Panc1 (cell line): Measurements from ENCODE around the gene SNAP23. TPM values are rescaled to one million over a fixed set of nuclear protein-coding genes. Genes with fewer than 3 reads are reported as not detected.

ENCODE experiments used
- ATAC-seq: fragments of 200-7000 bp; cut with Tn5 transposase; 2 replicates; pipeline ENCODE4 v1.9.1; 2020; ENCODE audit warnings: mild to moderate bottlenecking, moderate library complexity
- BruUV-seq: library from RNA; stranded (reverse); fragments of 400-500 nt; replicated peaks from 2 replicates; lab custom pipeline; 2021; lab: Mats Ljungman, UMichigan
- CTCF ChIA-PET: fragments of 300-600 bp; sonication (Branson Sonifier 250); formaldehyde crosslinking; loops from one replicate; lab custom pipeline; 2022; ENCODE audit warnings: antibody characterized with exemption; lab: Charles Lee
- POLR2A ChIA-PET: fragments of 300-600 bp; sonication (Branson Sonifier 250); formaldehyde crosslinking; loops from one replicate; lab custom pipeline; 2022; ENCODE audit warnings: antibody characterized with exemption; lab: Charles Lee
- DNase-seq: peaks from one replicate; pipeline ENCODE4 v3.0.0-alpha.2; 2010; ENCODE audit warnings: low read depth, low spot score
- H3K27ac ChIP-seq: 2 replicates; pipeline ENCODE4 v1.5.1; 2011; ENCODE audit warnings: mild to moderate bottlenecking, low read length, inconsistent platforms
- H3K27me3 ChIP-seq: fragments of 200-500 bp; sonication (Bioruptor generic); 2 replicates; pipeline ENCODE4 v1.6.0; 2014; ENCODE audit warnings: low read length, inconsistent platforms; ENCODE audit not compliant: control insufficient read depth, insufficient read depth
- H3K36me3 ChIP-seq: fragments of 200-500 bp; sonication (Bioruptor generic); 2 replicates; pipeline ENCODE4 v1.5.1; 2014; ENCODE audit warnings: inconsistent platforms, mild to moderate bottlenecking, low read length, moderate library complexity; ENCODE audit not compliant: control insufficient read depth, insufficient read depth
- H3K4me1 ChIP-seq: 2 replicates; pipeline ENCODE4 v1.5.1; 2011; ENCODE audit warnings: inconsistent platforms, mild to moderate bottlenecking, low read length, moderate library complexity; ENCODE audit not compliant: control insufficient read depth, insufficient read depth
- H3K4me3 ChIP-seq, 2 experiments: 2 replicates each; pipeline ENCODE4 v1.5.1; 2011 to 2012; ENCODE audit warnings: low read depth in 2 of 2, low read length in 2 of 2, mild to moderate bottlenecking in 2 of 2, inconsistent platforms in 1 of 2, moderate library complexity in 1 of 2
- H3K9me3 ChIP-seq: fragments of 200-500 bp; sonication (Bioruptor generic); 2 replicates; pipeline ENCODE4 v1.5.1; 2014; ENCODE audit warnings: low read depth, mild to moderate bottlenecking, inconsistent platforms, low read length, moderate library complexity; ENCODE audit not compliant: control insufficient read depth, insufficient read depth
- POLR2AphosphoS5 ChIP-seq: IDR thresholded peaks from 2 replicates; pipeline ENCODE4 v1.6.1; 2012; ENCODE audit warnings: mild to moderate bottlenecking, low read depth, low read length, moderate library complexity
- SIN3A ChIP-seq: IDR thresholded peaks from 2 replicates; pipeline ENCODE4 v1.6.1; 2012; ENCODE audit warnings: low read depth, mild to moderate bottlenecking, low read length, moderate library complexity, borderline replicate concordance; ENCODE audit not compliant: insufficient read depth
- TCF7L2 ChIP-seq: IDR thresholded peaks from 2 replicates; pipeline ENCODE4 v1.6.1; 2011; ENCODE audit warnings: mild to moderate bottlenecking, low read depth, low read length, inconsistent platforms
- in situ Hi-C: cut with HindIII; loops from 2 replicates; pipeline ENCODE4 v1.10.0; 2016; ENCODE audit warnings: low sequenced_read_pairs, low pct_unique_long_range_greater_than_20kb
- intact Hi-C: fragments of 100-400 bp; cut with micrococcal nuclease; formaldehyde crosslinking; loops from one replicate; pipeline ENCODE4 v1.10.0; 2022; ENCODE audit not compliant: unreplicated experiment
- total RNA-seq: library from RNA; stranded (reverse); gene quantifications from one replicate; pipeline ENCODE4 v1.2.1, GENCODE V29; 2021; ENCODE audit not compliant: unreplicated experiment
- TF ChIP-seq, protein P1 (sequence below), 2 experiments: IDR thresholded peaks; 2 replicates each; pipeline ENCODE4 v1.6.1; 2011 to 2012; ENCODE audit warnings: low read depth in 2 of 2, control low read depth in 1 of 2, low read length in 1 of 2, mild to moderate bottlenecking in 1 of 2, moderate library complexity in 1 of 2; ENCODE audit not compliant: insufficient read depth in 1 of 2
- TF ChIP-seq, protein P2 (sequence below): fragments of 450-650 bp; IDR thresholded peaks from 2 replicates; pipeline ENCODE4 v1.5.1; 2017; ENCODE audit warnings: mild to moderate bottlenecking

The SNAP23 gene
- total RNA-seq, 1 experiment from 2014 or later = 48.9 TPM

- 0 out of 2 replicates have a peak, but pooled peaks cover 4% of the 10 kb centered on the region for H3K4me1 ChIP-seq
- ATAC-seq = no peak
- intact Hi-C loops (no loop called here), in situ Hi-C loops (no loop called here)
- POLR2A ChIA-PET = interaction anchor here (0.7 kb wide), 2 partner anchors 45 to 212 kb away, joined by 6 read pairs; no protein-coding TSS in a partner anchor
- TF ChIP-seq, protein P1, sequence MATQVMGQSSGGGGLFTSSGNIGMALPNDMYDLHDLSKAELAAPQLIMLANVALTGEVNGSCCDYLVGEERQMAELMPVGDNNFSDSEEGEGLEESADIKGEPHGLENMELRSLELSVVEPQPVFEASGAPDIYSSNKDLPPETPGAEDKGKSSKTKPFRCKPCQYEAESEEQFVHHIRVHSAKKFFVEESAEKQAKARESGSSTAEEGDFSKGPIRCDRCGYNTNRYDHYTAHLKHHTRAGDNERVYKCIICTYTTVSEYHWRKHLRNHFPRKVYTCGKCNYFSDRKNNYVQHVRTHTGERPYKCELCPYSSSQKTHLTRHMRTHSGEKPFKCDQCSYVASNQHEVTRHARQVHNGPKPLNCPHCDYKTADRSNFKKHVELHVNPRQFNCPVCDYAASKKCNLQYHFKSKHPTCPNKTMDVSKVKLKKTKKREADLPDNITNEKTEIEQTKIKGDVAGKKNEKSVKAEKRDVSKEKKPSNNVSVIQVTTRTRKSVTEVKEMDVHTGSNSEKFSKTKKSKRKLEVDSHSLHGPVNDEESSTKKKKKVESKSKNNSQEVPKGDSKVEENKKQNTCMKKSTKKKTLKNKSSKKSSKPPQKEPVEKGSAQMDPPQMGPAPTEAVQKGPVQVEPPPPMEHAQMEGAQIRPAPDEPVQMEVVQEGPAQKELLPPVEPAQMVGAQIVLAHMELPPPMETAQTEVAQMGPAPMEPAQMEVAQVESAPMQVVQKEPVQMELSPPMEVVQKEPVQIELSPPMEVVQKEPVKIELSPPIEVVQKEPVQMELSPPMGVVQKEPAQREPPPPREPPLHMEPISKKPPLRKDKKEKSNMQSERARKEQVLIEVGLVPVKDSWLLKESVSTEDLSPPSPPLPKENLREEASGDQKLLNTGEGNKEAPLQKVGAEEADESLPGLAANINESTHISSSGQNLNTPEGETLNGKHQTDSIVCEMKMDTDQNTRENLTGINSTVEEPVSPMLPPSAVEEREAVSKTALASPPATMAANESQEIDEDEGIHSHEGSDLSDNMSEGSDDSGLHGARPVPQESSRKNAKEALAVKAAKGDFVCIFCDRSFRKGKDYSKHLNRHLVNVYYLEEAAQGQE (IDR thresholded peaks at IDR 0.05; ENCODE audit: insufficient read depth in 1 of 2, low read depth in 2 of 2, low read length in 1 of 2) = no peak
- TF ChIP-seq, protein P2, sequence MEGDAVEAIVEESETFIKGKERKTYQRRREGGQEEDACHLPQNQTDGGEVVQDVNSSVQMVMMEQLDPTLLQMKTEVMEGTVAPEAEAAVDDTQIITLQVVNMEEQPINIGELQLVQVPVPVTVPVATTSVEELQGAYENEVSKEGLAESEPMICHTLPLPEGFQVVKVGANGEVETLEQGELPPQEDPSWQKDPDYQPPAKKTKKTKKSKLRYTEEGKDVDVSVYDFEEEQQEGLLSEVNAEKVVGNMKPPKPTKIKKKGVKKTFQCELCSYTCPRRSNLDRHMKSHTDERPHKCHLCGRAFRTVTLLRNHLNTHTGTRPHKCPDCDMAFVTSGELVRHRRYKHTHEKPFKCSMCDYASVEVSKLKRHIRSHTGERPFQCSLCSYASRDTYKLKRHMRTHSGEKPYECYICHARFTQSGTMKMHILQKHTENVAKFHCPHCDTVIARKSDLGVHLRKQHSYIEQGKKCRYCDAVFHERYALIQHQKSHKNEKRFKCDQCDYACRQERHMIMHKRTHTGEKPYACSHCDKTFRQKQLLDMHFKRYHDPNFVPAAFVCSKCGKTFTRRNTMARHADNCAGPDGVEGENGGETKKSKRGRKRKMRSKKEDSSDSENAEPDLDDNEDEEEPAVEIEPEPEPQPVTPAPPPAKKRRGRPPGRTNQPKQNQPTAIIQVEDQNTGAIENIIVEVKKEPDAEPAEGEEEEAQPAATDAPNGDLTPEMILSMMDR = no peak
- TF ChIP-seq POLR2AphosphoS5 = no peak
- no peak for TF ChIP-seq TCF7L2
- no peak for TF ChIP-seq SIN3A
- DNase-seq = no peak
- H3K36me3 ChIP-seq = no peaks in the 10 kb centered on the region
- CTCF ChIA-PET = no interaction called here
- no peaks in the 10 kb centered on the region for H3K27me3 ChIP-seq
- no peaks in the 10 kb centered on the region for H3K9me3 ChIP-seq
- BruUV-seq = no TSS peak
- no peak overlapping the region for H3K4me3 ChIP-seq
- H3K27ac ChIP-seq = no peak overlapping the region
These were observed 38.9 kb upstream of the SNAP23 start for GRCh38 chr15:42456531-42456930.

- Histone ChIP-seq H3K36me3 (no peaks in the 10 kb centered on the region), H3K9me3 (no peaks in the 10 kb centered on the region), H3K27ac (no peak overlapping the region), H3K27me3 (no peaks in the 10 kb centered on the region), H3K4me1 (0 out of 2 replicates have a peak, but pooled peaks cover 4% of the 10 kb centered on the region), H3K4me3 (no peak overlapping the region)
- BruUV-seq = no TSS peak
- in situ Hi-C loops = no loop called here
- ATAC-seq (no peak), DNase-seq (no peak)
- intact Hi-C loops = no loop called here
- POLR2A ChIA-PET = interaction anchor here (0.7 kb wide), 2 partner anchors 45 to 212 kb away, joined by 6 read pairs; no protein-coding TSS in a partner anchor
- CTCF ChIA-PET = no interaction called here
- TF ChIP-seq POLR2AphosphoS5 (no peak), TCF7L2 (no peak), SIN3A (no peak)
- TF ChIP-seq, protein P1 (IDR thresholded peaks at IDR 0.05; ENCODE audit: insufficient read depth in 1 of 2, low read depth in 2 of 2, low read length in 1 of 2) = no peak
- TF ChIP-seq, protein P2 = no peak
These were observed 38.5 kb upstream of the SNAP23 start for GRCh38 chr15:42456971-42457370.
